LNCaP clone FGC (cell line): Measurements from ENCODE around the gene FAAP20.

ENCODE experiments used
- DNase-seq: peaks from one replicate; pipeline ENCODE4 v3.0.0-alpha.2; 2011; ENCODE audit warnings: low read depth
- H3K4me3 ChIP-seq: 2 replicates; pipeline ENCODE4 v1.5.1; 2011; ENCODE audit warnings: mild to moderate bottlenecking, low read depth, low read length, control low read depth
- TF ChIP-seq, protein P1 (sequence below): IDR thresholded peaks from 2 replicates; pipeline ENCODE4 v1.5.1; 2012; ENCODE audit warnings: mild to moderate bottlenecking; ENCODE audit not compliant: control insufficient read depth, insufficient read depth; ENCODE audit errors: extremely low read depth

FAAP20 gene

GRCh38 chr1:2197707-2198165 is 3.2 kb upstream of the FAAP20 start:
- DNase-seq, result no peak
- TF ChIP-seq, protein P1, sequence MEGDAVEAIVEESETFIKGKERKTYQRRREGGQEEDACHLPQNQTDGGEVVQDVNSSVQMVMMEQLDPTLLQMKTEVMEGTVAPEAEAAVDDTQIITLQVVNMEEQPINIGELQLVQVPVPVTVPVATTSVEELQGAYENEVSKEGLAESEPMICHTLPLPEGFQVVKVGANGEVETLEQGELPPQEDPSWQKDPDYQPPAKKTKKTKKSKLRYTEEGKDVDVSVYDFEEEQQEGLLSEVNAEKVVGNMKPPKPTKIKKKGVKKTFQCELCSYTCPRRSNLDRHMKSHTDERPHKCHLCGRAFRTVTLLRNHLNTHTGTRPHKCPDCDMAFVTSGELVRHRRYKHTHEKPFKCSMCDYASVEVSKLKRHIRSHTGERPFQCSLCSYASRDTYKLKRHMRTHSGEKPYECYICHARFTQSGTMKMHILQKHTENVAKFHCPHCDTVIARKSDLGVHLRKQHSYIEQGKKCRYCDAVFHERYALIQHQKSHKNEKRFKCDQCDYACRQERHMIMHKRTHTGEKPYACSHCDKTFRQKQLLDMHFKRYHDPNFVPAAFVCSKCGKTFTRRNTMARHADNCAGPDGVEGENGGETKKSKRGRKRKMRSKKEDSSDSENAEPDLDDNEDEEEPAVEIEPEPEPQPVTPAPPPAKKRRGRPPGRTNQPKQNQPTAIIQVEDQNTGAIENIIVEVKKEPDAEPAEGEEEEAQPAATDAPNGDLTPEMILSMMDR, result no peak
- no peak overlapping the region for H3K4me3 ChIP-seq

GRCh38 chr1:2196901-2197638 is 2.5 kb upstream of the FAAP20 start:
- no peak for DNase-seq
- no peak overlapping the region for H3K4me3 ChIP-seq
- TF ChIP-seq, protein P1, result no peak

GRCh38 chr1:2195785-2196184 is 1.2 kb upstream of the FAAP20 start:
- H3K4me3 ChIP-seq, result no peak overlapping the region

DNA sequence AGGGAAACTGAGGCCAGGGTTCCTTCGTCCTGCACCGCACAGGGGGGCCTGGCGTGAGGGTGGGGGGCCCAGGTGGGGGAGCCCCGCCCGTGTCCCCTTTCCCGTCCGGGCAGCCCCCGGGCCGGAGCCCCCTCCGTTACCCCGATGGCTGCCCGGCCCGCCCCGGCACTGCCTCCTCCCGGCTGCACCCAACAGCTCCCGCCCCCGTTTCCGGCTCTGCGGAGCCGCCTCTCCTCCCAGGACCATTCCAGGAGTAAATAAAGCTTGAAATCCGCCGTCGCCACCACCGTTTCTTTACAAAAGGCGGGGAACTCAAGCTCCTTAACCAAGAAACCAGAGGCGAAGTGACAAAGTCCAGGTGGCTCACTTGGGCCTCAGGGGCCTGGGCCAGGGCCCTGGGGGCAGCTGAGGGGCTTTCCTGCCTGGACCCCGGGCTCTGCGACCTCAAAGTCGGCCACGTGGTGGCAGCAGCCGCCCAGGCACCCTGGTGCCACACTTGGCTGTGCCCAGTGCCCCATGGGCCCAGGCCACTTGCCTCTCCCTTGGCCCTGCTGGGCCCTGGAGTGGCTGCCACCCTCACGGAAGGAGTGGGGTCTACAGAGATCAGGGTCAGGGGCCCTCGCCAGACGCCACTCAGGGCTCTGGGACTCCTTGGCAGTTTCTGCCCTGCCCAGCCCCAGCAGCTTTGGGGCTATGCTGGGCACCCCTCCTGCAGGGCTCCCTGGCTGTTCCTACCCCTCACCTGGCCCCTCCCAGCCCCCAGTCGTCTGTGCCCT is 514 bp upstream of the FAAP20 start:
- DNase-seq, result peak; percentile 56
- H3K4me3 ChIP-seq, result peak overlapping the region; percentile 61
- TF ChIP-seq, protein P1, result peak; percentile 88

More at GRCh38 chr1:2195785-2196184, 1.2 kb upstream of the FAAP20 start:
- no peak for DNase-seq
- TF ChIP-seq, protein P1, result no peak

DNA sequence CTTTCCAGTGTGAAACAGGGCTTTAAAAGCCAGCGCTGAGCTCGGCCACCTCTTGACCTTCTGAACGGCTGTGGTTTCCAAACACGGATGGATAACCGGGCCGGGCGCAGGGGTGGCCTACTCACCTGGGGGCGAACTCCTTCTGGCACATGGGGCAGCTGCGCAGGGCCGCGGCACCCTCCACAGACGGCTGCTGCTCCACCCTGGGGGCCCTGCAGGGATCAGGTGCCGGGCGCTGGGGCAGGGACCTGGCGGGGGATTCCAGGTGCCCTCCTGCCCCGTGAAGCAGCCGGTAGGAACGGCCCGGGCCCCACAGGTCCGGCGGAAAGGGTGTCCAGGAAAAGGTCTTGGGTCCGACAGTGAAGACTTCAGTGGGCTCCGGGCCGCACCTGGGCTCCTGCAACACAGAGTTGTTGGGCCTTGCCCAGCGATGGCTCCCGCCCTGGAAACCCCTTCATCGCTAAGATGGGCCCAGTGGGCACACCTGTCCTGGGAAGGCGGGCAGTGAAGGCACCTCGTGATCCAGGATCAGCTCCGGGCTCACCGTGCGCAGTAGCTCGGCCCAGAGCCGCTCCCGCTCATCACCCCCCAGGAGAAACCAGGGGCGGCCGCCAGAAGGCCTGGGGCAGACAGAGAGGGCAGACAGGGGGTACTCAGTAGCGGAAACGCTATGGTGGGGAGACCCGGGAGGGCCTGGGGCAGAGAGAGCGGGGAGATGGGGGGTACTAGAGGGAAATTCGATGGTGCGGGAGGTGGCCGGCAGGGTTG is 874 bp downstream of the FAAP20 start:
- peak overlapping the region; percentile 61 for H3K4me3 ChIP-seq
- TF ChIP-seq, protein P1, result no peak
- DNase-seq, result no peak

DNA sequence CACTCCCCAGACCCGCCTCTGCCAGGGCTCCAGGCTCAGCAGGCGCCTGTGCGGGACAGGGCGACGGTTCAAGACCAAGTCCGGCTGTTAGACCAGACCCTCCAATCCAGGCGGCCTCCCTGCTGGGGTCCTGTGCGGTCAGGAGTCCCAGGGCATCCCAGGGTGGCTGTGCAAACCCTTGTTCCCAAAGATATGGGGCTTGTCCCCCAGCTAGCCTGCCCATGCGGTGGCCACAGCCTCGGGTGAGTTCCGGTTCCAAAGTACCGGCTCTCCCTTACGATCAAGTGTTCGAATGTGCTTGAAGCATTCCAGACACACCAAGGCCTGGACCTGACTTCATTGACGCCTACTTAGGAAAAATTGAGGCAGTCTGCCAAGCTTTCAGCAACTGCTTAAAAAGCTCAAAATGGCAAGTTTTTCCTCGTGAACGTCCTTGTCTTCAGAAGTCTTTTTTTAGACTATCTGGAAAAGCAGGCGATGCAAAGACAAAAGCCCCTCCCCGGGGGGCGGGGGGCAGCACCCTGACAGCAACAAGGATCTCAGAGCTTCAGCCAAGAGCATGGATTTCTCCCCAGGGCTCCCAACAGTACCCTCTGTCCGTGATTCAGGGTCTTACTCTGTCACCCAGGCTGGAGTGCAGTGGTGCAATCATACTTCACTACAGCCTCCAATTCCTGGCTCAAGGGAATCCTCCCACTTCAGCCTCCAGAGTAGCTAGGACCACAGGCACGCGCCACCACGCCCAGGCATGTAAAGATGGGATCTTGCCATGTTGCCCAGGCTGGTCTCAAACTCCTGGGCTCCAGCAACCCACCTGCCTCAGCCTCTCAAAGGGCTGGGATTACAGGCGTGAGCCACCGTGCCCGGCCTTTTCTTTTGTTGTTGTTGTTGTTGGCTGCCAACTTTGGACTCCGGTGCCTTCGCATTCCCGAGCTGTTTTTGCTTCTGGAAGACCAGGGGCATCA is 2.3 kb downstream of the FAAP20 start:
- H3K4me3 ChIP-seq, result no peak overlapping the region
- no peak for DNase-seq

More for the DNA sequence above, 2.3 kb downstream of the FAAP20 start:
- TF ChIP-seq, protein P1, result no peak
